Uterus (tissue), 2 donors: ENCODE results near the gene SPIB.
"Not testable (repeated sequence)": the region's sequence is repeated elsewhere in the genome, so short reads cannot be mapped to it uniquely, and the experiment has no call there.

Source experiments
- CTCF ChIP-seq, 4 experiments: fragments of 200-600 bp in 2 of 4; fragments of 450-650 bp in 2 of 4; sonication (generic) in 2 of 4; IDR thresholded peaks; one replicate each; pipeline ENCODE4 v1.5.1; 2016 to 2019; ENCODE audit warnings: antibody characterized with exemption in 4 of 4, mild to moderate bottlenecking in 2 of 4, moderate library complexity in 1 of 4
- POLR2A ChIP-seq, 2 donors: fragments of 450-650 bp; IDR thresholded peaks; one replicate each; pipeline ENCODE4 v1.6.1; 2016; ENCODE audit warnings: antibody characterized with exemption in 2 of 2, mild to moderate bottlenecking in 1 of 2, moderate library complexity in 1 of 2

- TF ChIP-seq CTCF, POLR2A (IDR thresholded peaks at IDR 0.05): not testable (repeated sequence)
These were observed 54.6 kb downstream of the SPIB start for GRCh38 chr19:50473336-50473735.
